Measurements from ENCODE around the gene MFSD12. TPM values are rescaled to one million over a fixed set of nuclear protein-coding genes. Genes with fewer than 3 reads are reported as not detected.
A peak's percentile ranks its signal among the peaks of the same experiment; 100 is the strongest.

MFSD12 gene
- total RNA-seq, 1 donor from 2014 or later = 80.9 TPM

DNA sequence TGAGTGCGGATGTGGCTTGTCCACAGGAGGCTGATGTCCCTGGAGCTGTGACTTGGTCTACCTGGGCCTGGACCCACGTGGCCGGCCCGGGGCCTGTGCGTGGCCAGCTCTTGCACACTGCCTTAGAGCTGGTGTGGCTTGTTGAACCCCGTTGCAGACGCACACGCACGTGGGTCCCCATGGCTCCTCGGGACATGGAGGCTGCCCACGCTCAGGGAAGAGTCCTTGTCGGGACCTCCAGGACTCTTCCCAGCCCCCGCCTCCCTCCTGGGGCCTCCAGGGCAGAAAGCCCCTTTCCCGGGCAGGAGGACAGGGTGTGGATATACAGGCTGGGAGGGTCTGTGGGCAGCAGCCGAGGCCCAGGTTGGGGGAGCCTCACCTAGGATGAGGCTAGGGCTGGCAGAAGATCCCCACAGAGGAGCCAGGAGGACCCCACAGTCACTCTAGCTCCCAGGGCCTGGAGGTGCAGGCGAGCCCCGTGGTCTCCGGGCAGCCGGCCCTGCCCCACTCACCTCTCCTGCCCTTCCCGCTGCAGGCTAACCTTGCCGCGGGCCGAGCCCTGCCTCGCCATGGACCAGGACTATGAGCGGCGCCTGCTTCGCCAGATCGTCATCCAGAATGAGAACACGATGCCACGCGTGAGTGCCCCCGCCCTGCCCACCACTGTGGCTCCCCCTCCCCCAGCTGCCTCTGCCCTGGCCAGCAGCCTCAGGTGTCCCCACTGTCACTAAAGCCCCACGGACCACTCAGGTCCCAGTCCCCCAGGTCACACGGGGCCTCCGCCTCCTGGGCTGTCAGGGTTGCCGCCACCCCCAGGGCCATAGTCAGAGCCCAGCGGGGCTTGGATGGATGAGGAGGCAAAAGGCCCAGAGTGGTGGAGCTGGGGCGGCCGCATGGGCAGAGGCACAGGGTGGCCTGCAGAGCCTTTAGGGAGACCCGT lies 34.7 kb downstream of the MFSD12 start:
- H3K9me3 Mint-ChIP-seq = no peaks in the 10 kb centered on the region
- peaks cover 5% of the 10 kb centered on the region for H3K36me3 Mint-ChIP-seq
- no peak for DNase-seq (ENCODE audit: extremely low spot score, unreplicated experiment)
- no peak overlapping the region for H3K4me3 Mint-ChIP-seq
- no peak overlapping the region for H3K27ac Mint-ChIP-seq
- no peaks in the 10 kb centered on the region for H3K27me3 Mint-ChIP-seq
- no peaks in the 10 kb centered on the region for H3K4me1 Mint-ChIP-seq (ENCODE audit: unreplicated experiment)
- no peak for TF ChIP-seq CTCF (conservative IDR thresholded peaks at IDR 0.05)

DNA sequence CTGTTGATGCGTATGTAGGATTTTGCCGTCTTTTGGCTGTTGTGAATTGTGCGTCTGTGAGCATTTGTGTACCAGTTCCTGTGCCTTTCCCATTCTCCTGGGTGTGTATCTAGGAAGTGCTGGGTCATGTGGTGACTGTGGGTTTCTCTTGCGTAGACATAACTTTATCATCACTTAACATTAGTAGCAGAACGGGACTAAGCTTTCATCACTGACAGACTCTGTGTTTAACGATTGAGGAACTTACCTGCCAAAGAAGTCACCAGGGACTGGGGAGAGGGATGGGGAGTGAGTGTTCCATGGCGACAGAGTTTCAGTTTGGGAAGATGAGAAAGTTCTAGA lies 36.3 kb downstream of the MFSD12 start:
- peaks cover 5% of the 10 kb centered on the region for H3K36me3 Mint-ChIP-seq
- TF ChIP-seq CTCF (conservative IDR thresholded peaks at IDR 0.05) = no peak
- no peak for DNase-seq (ENCODE audit: extremely low spot score, unreplicated experiment)
- peak overlapping the region; percentile 51 for H3K4me3 Mint-ChIP-seq
- H3K27me3 Mint-ChIP-seq = no peaks in the 10 kb centered on the region
- no peaks in the 10 kb centered on the region for H3K4me1 Mint-ChIP-seq (ENCODE audit: unreplicated experiment)
- no peaks in the 10 kb centered on the region for H3K9me3 Mint-ChIP-seq
- H3K27ac Mint-ChIP-seq = peak overlapping the region; percentile 97

GRCh38 chr19:3520166-3521103 lies 37.0 kb downstream of the MFSD12 start:
- Mint-ChIP-seq H3K36me3 (peaks cover 5% of the 10 kb centered on the region), H3K4me3 (peak overlapping the region; percentile 51), H3K4me1 (ENCODE audit: unreplicated experiment) (no peaks in the 10 kb centered on the region), H3K27ac (peak overlapping the region; percentile 97), H3K27me3 (no peaks in the 10 kb centered on the region), H3K9me3 (no peaks in the 10 kb centered on the region)
- no peak for DNase-seq (ENCODE audit: extremely low spot score, unreplicated experiment)
- peak; percentile 22 for TF ChIP-seq CTCF (conservative IDR thresholded peaks at IDR 0.05)

GRCh38 chr19:3519126-3519525 lies 38.3 kb downstream of the MFSD12 start:
- Mint-ChIP-seq H3K27me3 (no peaks in the 10 kb centered on the region), H3K27ac (no peak overlapping the region), H3K36me3 (peaks cover 5% of the 10 kb centered on the region), H3K9me3 (no peaks in the 10 kb centered on the region), H3K4me1 (ENCODE audit: unreplicated experiment) (no peaks in the 10 kb centered on the region), H3K4me3 (no peak overlapping the region)
- TF ChIP-seq CTCF (conservative IDR thresholded peaks at IDR 0.05) = no peak
- DNase-seq (ENCODE audit: extremely low spot score, unreplicated experiment) = no peak

- H3K36me3 Mint-ChIP-seq = peaks cover 5% of the 10 kb centered on the region
- no peaks in the 10 kb centered on the region for H3K9me3 Mint-ChIP-seq
- no peak overlapping the region for H3K27ac Mint-ChIP-seq
- no peak for TF ChIP-seq CTCF (conservative IDR thresholded peaks at IDR 0.05)
- DNase-seq (ENCODE audit: extremely low spot score, unreplicated experiment) = no peak
- H3K27me3 Mint-ChIP-seq = no peaks in the 10 kb centered on the region
- H3K4me3 Mint-ChIP-seq = no peak overlapping the region
- no peaks in the 10 kb centered on the region for H3K4me1 Mint-ChIP-seq (ENCODE audit: unreplicated experiment)
Measured at GRCh38 chr19:3518659-3519058, 38.7 kb downstream of the MFSD12 start.

All from type B pancreatic cell (in vitro differentiated cells).